ENCODE data around the gene KIF6. TPM values are rescaled to one million over a fixed set of nuclear protein-coding genes. Genes with fewer than 3 reads are reported as not detected.

The KIF6 gene
- total RNA-seq, 1 experiment from 2014 or later = 0.11 TPM

- DNase-seq (ENCODE audit: low read depth) = peak; percentile 83
Observed at GRCh38 chr6:39452306-39453145, 272.7 kb downstream of the KIF6 start.

GRCh38 chr6:39451831-39452230 is 273.4 kb downstream of the KIF6 start:
- peak; percentile 62 for DNase-seq (ENCODE audit: low read depth)

GRCh38 chr6:39449022-39449421 is 276.2 kb downstream of the KIF6 start:
- no peak for DNase-seq (ENCODE audit: low read depth)

- DNase-seq (ENCODE audit: low read depth) = peak; percentile 30
Observed at GRCh38 chr6:39446909-39447308, 278.3 kb downstream of the KIF6 start.

- no peak for DNase-seq (ENCODE audit: low read depth)
Observed at GRCh38 chr6:39445667-39446066, 279.5 kb downstream of the KIF6 start.

GRCh38 chr6:39444479-39445019 is 280.7 kb downstream of the KIF6 start:
- DNase-seq (ENCODE audit: low read depth) = no peak

- no peak for DNase-seq (ENCODE audit: low read depth)
Observed at GRCh38 chr6:39441986-39442385, 283.2 kb downstream of the KIF6 start.

- no peak for DNase-seq (ENCODE audit: low read depth)
Observed at GRCh38 chr6:39441301-39441700, 283.9 kb downstream of the KIF6 start.

GRCh38 chr6:39440039-39440426 is 285.2 kb downstream of the KIF6 start:
- peak; percentile 58 for DNase-seq (ENCODE audit: low read depth)

GRCh38 chr6:39439342-39440038 is 285.7 kb downstream of the KIF6 start:
- DNase-seq (ENCODE audit: low read depth) = no peak

- DNase-seq (ENCODE audit: low read depth) = no peak
Observed at GRCh38 chr6:39433630-39434029, 291.6 kb downstream of the KIF6 start.

GRCh38 chr6:39432330-39433025 is 292.7 kb downstream of the KIF6 start:
- DNase-seq (ENCODE audit: low read depth) = no peak

GRCh38 chr6:39430871-39431523 is 294.2 kb downstream of the KIF6 start:
- peak; percentile 62 for DNase-seq (ENCODE audit: low read depth)

- DNase-seq (ENCODE audit: low read depth) = no peak
Observed at GRCh38 chr6:39430446-39430845, 294.8 kb downstream of the KIF6 start.

- no peak for DNase-seq (ENCODE audit: low read depth)
Observed at GRCh38 chr6:39428816-39429215, 296.4 kb downstream of the KIF6 start.

- no peak for DNase-seq (ENCODE audit: low read depth)
Observed at GRCh38 chr6:39428152-39428551, 297.1 kb downstream of the KIF6 start.

GRCh38 chr6:39426073-39426456 is 299.1 kb downstream of the KIF6 start:
- peak; percentile 72 for DNase-seq (ENCODE audit: low read depth)

- DNase-seq (ENCODE audit: low read depth) = peak; percentile 61
Observed at GRCh38 chr6:39425346-39426072, 299.7 kb downstream of the KIF6 start.

GRCh38 chr6:39424831-39425230 is 300.4 kb downstream of the KIF6 start:
- DNase-seq (ENCODE audit: low read depth) = no peak

GRCh38 chr6:39422238-39422637 is 303.0 kb downstream of the KIF6 start:
- no peak for DNase-seq (ENCODE audit: low read depth)

Measured in Daoy (cell line).